GM23338 (cell line): ENCODE measurements around the gene CGNL1. TPM values are rescaled to one million over a fixed set of nuclear protein-coding genes. Genes with fewer than 3 reads are reported as not detected.

Source experiments
- ATAC-seq: fragments of 200-7000 bp; cut with Tn5 transposase; 3 replicates; pipeline ENCODE4 v1.9.1; 2020
- DNase-seq: peaks from one replicate; pipeline ENCODE4 v3.0.0-alpha.2; 2015; ENCODE audit warnings: low spot score
- H2AFZ ChIP-seq: fragments of 200-600 bp; sonication (generic); 2 replicates; pipeline ENCODE4 v1.8.0; 2016; ENCODE audit warnings: antibody characterized with exemption, mild to moderate bottlenecking, moderate library complexity
- H3F3A ChIP-seq: fragments of 200-600 bp; sonication (generic); replicated peaks from 2 replicates; pipeline ENCODE4 v1.8.0; 2017; ENCODE audit warnings: antibody characterized with exemption, mixed run types, low read depth
- H3K27ac ChIP-seq: fragments of 200-600 bp; sonication (generic); 2 replicates; pipeline ENCODE4 v1.6.1; 2016; ENCODE audit warnings: low read depth
- H3K27me3 ChIP-seq: fragments of 200-600 bp; sonication (generic); 2 replicates; pipeline ENCODE4 v1.8.0; 2016; ENCODE audit warnings: mild to moderate bottlenecking, mixed run types, moderate library complexity; ENCODE audit not compliant: insufficient read depth
- H3K36me3 ChIP-seq: fragments of 200-600 bp; sonication (generic); 2 replicates; pipeline ENCODE4 v1.8.0; 2016; ENCODE audit warnings: mild to moderate bottlenecking; ENCODE audit not compliant: insufficient read depth
- H3K4me1 ChIP-seq: fragments of 200-600 bp; sonication (generic); 2 replicates; pipeline ENCODE4 v1.8.0; 2016; ENCODE audit warnings: mild to moderate bottlenecking, moderate library complexity; ENCODE audit not compliant: insufficient read depth
- H3K4me2 ChIP-seq: fragments of 200-600 bp; sonication (generic); 2 replicates; pipeline ENCODE4 v1.7.1; 2017; ENCODE audit warnings: mixed run types
- H3K4me3 ChIP-seq: fragments of 200-600 bp; sonication (generic); 2 replicates; pipeline ENCODE4 v1.6.1; 2016; ENCODE audit warnings: mixed run types
- H3K79me2 ChIP-seq: fragments of 200-600 bp; sonication (generic); replicated peaks from 2 replicates; pipeline ENCODE4 v1.8.0; 2017; ENCODE audit warnings: mild to moderate bottlenecking; ENCODE audit not compliant: insufficient read depth
- H3K9me2 ChIP-seq: fragments of 200-600 bp; sonication (generic); 2 replicates; pipeline ENCODE4 v1.8.0; 2017; ENCODE audit not compliant: insufficient read depth
- H4K20me1 ChIP-seq: fragments of 200-600 bp; sonication (generic); replicated peaks from 2 replicates; pipeline ENCODE4 v1.8.0; 2017; ENCODE audit warnings: mild to moderate bottlenecking; ENCODE audit not compliant: insufficient read depth
- H3K27ac Mint-ChIP-seq: 2 replicates; pipeline ENCODE4 v1.8.0; 2020; ENCODE audit warnings: inconsistent platforms, mild to moderate bottlenecking, moderate library complexity, mixed read lengths
- H3K27me3 Mint-ChIP-seq: 3 replicates; pipeline ENCODE4 v1.8.0; 2022; ENCODE audit warnings: low read depth, mild to moderate bottlenecking, moderate library complexity, mixed read lengths, inconsistent platforms; ENCODE audit not compliant: insufficient read depth, poor library complexity
- H3K36me3 Mint-ChIP-seq: 3 replicates; pipeline ENCODE4 v1.8.0; 2021; ENCODE audit warnings: low read depth, mild to moderate bottlenecking, inconsistent platforms, moderate library complexity, mixed read lengths
- H3K4me1 Mint-ChIP-seq: 3 replicates; pipeline ENCODE4 v1.8.0; 2020; ENCODE audit warnings: mild to moderate bottlenecking, inconsistent platforms, mixed read lengths
- H3K4me3 Mint-ChIP-seq: 3 replicates; pipeline ENCODE4 v1.8.0; 2021; ENCODE audit warnings: moderate library complexity, mild to moderate bottlenecking, inconsistent platforms, mixed read lengths
- H3K9me3 Mint-ChIP-seq: 3 replicates; pipeline ENCODE4 v1.8.0; 2020; ENCODE audit warnings: moderate library complexity, mild to moderate bottlenecking, inconsistent platforms, mixed read lengths
- CREB1 ChIP-seq: fragments of 250-450 bp; sonication (Bioruptor Pico); IDR thresholded peaks from 2 replicates; pipeline ENCODE4 v1.5.0; 2020; ENCODE audit warnings: low read depth, mild to moderate bottlenecking, moderate library complexity
- ETS1 ChIP-seq: IDR thresholded peaks from 2 replicates; pipeline ENCODE4 v1.6.1; 2016; ENCODE audit warnings: antibody characterized with exemption
- EZH2 ChIP-seq: fragments of 200-600 bp; sonication (generic); IDR thresholded peaks from one replicate; pipeline ENCODE4 v1.8.0; 2017; ENCODE audit warnings: antibody characterized with exemption, mild to moderate bottlenecking, low read depth; ENCODE audit not compliant: unreplicated experiment
- POLR2AphosphoS5 ChIP-seq: IDR thresholded peaks from 2 replicates; pipeline ENCODE4 v1.6.1; 2016; ENCODE audit warnings: antibody characterized with exemption, low read depth
- STAT1 ChIP-seq: IDR thresholded peaks from one replicate; pipeline ENCODE4 v1.6.1; 2016; ENCODE audit warnings: antibody characterized with exemption; ENCODE audit not compliant: unreplicated experiment
- ZNF114 ChIP-seq: fragments of 250-450 bp; sonication (Bioruptor Pico); IDR thresholded peaks from 2 replicates; pipeline ENCODE4 v1.5.0; 2020; ENCODE audit warnings: mild to moderate bottlenecking, moderate library complexity
- polyA plus RNA-seq: library from polyadenylated mRNA; unstranded; fragments of >200 nt; fragmentation: Nextera tagmentation; extraction: Ambion mirVana; gene quantifications from 2 replicates; pipeline ENCODE4 v1.2.1, GENCODE V29; 2016
- total RNA-seq: library from RNA; depleted of rRNA; stranded (reverse); fragments of >200 nt; shearing (Covaris generic); gene quantifications from 2 replicates; pipeline ENCODE4 v1.2.3, GENCODE V29; 2014
- TF ChIP-seq, protein P1 (sequence below), 2 experiments: fragments of 200-600 bp in 1 of 2; sonication (generic) in 1 of 2; conservative IDR thresholded peaks; 2 replicates each; pipeline versions ENCODE4 v1.5.1 to v1.6.1; 2016 to 2017; ENCODE audit warnings: antibody characterized with exemption in 2 of 2, low read depth in 2 of 2, mild to moderate bottlenecking in 2 of 2, moderate library complexity in 1 of 2
- TF ChIP-seq, protein P2 (sequence below): fragments of 250-450 bp; sonication (Bioruptor Pico); IDR thresholded peaks from 2 replicates; pipeline ENCODE4 v1.5.0; 2020; ENCODE audit warnings: mild to moderate bottlenecking, moderate library complexity

The CGNL1 gene
- total and polyA plus RNA-seq, 2 experiments from 2014 or later: 20.0 to 57.8 TPM

DNA sequence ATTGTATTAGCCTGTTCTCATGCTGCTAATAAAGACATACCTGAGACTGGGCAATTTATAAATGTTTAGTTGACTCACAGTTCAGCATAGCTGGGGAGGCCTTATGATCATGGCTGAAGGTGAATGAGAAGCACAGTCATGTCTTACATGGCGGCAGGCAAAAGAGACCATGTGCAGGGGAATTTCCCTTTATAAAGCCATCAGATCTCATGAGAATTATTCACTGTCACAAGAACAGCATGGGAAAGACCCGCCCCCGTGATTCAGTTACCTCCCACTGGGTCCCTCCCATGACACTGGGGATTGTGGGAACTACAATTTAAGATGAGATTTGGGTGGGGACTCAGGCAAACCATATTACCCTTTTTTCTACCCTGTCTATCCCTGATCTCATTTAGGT is 163.9 kb downstream of the CGNL1 start:
- Histone ChIP-seq H3K36me3 (peaks cover 20% of the 10 kb centered on the region), H3F3A (no peaks in the 10 kb centered on the region), H3K4me2 (no peak overlapping the region), H2AFZ (no peak overlapping the region), H3K4me1 (no peaks in the 10 kb centered on the region), H3K4me3 (no peak overlapping the region), H3K9me2 (no peaks in the 10 kb centered on the region), H4K20me1 (no peaks in the 10 kb centered on the region), H3K79me2 (no peaks in the 10 kb centered on the region), H3K27me3 (no peaks in the 10 kb centered on the region), H3K27ac (no peak overlapping the region)
- Mint-ChIP-seq H3K9me3 (peaks cover 9% of the 10 kb centered on the region), H3K4me1 (peaks cover 3% of the 10 kb centered on the region; the same call in 1 of the 3 replicates), H3K27me3 (no peaks in the 10 kb centered on the region), H3K4me3 (no peak overlapping the region), H3K27ac (no peak overlapping the region), H3K36me3 (peaks cover 50% of the 10 kb centered on the region)
- DNase-seq (no peak), ATAC-seq (no peak)
- TF ChIP-seq POLR2AphosphoS5 (no peak), EZH2 (no peak), CREB1 (no peak), STAT1 (no peak), ETS1 (no peak), ZNF114 (no peak)
- TF ChIP-seq, protein P1, sequence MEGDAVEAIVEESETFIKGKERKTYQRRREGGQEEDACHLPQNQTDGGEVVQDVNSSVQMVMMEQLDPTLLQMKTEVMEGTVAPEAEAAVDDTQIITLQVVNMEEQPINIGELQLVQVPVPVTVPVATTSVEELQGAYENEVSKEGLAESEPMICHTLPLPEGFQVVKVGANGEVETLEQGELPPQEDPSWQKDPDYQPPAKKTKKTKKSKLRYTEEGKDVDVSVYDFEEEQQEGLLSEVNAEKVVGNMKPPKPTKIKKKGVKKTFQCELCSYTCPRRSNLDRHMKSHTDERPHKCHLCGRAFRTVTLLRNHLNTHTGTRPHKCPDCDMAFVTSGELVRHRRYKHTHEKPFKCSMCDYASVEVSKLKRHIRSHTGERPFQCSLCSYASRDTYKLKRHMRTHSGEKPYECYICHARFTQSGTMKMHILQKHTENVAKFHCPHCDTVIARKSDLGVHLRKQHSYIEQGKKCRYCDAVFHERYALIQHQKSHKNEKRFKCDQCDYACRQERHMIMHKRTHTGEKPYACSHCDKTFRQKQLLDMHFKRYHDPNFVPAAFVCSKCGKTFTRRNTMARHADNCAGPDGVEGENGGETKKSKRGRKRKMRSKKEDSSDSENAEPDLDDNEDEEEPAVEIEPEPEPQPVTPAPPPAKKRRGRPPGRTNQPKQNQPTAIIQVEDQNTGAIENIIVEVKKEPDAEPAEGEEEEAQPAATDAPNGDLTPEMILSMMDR (conservative IDR thresholded peaks at IDR 0.05; ENCODE audit: low read depth in 2 of 2): no peak
- TF ChIP-seq, protein P2, sequence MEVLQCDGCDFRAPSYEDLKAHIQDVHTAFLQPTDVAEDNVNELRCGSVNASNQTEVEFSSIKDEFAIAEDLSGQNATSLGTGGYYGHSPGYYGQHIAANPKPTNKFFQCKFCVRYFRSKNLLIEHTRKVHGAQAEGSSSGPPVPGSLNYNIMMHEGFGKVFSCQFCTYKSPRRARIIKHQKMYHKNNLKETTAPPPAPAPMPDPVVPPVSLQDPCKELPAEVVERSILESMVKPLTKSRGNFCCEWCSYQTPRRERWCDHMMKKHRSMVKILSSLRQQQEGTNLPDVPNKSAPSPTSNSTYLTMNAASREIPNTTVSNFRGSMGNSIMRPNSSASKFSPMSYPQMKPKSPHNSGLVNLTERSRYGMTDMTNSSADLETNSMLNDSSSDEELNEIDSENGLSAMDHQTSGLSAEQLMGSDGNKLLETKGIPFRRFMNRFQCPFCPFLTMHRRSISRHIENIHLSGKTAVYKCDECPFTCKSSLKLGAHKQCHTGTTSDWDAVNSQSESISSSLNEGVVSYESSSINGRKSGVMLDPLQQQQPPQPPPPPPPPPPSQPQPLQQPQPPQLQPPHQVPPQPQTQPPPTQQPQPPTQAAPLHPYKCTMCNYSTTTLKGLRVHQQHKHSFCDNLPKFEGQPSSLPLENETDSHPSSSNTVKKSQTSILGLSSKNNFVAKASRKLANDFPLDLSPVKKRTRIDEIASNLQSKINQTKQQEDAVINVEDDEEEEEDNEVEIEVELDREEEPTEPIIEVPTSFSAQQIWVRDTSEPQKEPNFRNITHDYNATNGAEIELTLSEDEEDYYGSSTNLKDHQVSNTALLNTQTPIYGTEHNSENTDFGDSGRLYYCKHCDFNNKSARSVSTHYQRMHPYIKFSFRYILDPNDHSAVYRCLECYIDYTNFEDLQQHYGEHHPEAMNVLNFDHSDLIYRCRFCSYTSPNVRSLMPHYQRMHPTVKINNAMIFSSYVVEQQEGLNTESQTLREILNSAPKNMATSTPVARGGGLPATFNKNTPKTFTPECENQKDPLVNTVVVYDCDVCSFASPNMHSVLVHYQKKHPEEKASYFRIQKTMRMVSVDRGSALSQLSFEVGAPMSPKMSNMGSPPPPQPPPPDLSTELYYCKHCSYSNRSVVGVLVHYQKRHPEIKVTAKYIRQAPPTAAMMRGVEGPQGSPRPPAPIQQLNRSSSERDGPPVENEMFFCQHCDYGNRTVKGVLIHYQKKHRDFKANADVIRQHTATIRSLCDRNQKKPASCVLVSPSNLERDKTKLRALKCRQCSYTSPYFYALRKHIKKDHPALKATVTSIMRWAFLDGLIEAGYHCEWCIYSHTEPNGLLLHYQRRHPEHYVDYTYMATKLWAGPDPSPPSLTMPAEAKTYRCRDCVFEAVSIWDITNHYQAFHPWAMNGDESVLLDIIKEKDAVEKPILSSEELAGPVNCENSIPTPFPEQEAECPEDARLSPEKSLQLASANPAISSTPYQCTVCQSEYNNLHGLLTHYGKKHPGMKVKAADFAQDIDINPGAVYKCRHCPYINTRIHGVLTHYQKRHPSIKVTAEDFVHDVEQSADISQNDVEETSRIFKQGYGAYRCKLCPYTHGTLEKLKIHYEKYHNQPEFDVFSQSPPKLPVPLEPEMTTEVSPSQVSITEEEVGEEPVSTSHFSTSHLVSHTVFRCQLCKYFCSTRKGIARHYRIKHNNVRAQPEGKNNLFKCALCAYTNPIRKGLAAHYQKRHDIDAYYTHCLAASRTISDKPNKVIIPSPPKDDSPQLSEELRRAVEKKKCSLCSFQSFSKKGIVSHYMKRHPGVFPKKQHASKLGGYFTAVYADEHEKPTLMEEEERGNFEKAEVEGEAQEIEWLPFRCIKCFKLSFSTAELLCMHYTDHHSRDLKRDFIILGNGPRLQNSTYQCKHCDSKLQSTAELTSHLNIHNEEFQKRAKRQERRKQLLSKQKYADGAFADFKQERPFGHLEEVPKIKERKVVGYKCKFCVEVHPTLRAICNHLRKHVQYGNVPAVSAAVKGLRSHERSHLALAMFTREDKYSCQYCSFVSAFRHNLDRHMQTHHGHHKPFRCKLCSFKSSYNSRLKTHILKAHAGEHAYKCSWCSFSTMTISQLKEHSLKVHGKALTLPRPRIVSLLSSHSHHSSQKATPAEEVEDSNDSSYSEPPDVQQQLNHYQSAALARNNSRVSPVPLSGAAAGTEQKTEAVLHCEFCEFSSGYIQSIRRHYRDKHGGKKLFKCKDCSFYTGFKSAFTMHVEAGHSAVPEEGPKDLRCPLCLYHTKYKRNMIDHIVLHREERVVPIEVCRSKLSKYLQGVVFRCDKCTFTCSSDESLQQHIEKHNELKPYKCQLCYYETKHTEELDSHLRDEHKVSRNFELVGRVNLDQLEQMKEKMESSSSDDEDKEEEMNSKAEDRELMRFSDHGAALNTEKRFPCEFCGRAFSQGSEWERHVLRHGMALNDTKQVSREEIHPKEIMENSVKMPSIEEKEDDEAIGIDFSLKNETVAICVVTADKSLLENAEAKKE (CRISPR knock-in tag): no peak
